SK-N-SH treated with all-trans-retinoic acid at 6 μM for 48 hours (cell line): ENCODE measurements around the gene BICC1.

Experiments used
- ATAC-seq: fragments of 200-7000 bp; cut with Tn5 transposase; 3 replicates; pipeline ENCODE4 v1.9.1; 2020; ENCODE audit warnings: mild to moderate bottlenecking, moderate library complexity
- CREB5 ChIP-seq: fragments of 250-450 bp; sonication (Bioruptor Pico); IDR thresholded peaks from 2 replicates; pipeline ENCODE4 v1.5.1; 2020; ENCODE audit warnings: low read depth, mild to moderate bottlenecking, moderate library complexity
- CSRNP3 ChIP-seq: fragments of 250-450 bp; sonication (Bioruptor Pico); IDR thresholded peaks from 2 replicates; pipeline ENCODE4 v1.5.1; 2021; ENCODE audit warnings: mild to moderate bottlenecking, moderate library complexity
- ESRRG ChIP-seq: fragments of 250-450 bp; sonication (Bioruptor Pico); IDR thresholded peaks from 2 replicates; pipeline ENCODE4 v1.6.1; 2021; ENCODE audit warnings: mild to moderate bottlenecking
- GLIS3 ChIP-seq: fragments of 250-450 bp; sonication (Bioruptor Pico); IDR thresholded peaks from 2 replicates; pipeline ENCODE4 v1.5.0; 2020; ENCODE audit warnings: mild to moderate bottlenecking, moderate library complexity
- ISL1 ChIP-seq: fragments of 250-450 bp; sonication (Bioruptor Pico); IDR thresholded peaks from 2 replicates; pipeline ENCODE4 v2.1.2; 2022; ENCODE audit warnings: mild to moderate bottlenecking, moderate library complexity
- PATZ1 ChIP-seq: fragments of 250-450 bp; sonication (Bioruptor Pico); IDR thresholded peaks from 2 replicates; pipeline ENCODE4 v1.8.0; 2020; ENCODE audit warnings: mild to moderate bottlenecking, moderate library complexity, borderline replicate concordance
- POU6F1 ChIP-seq: fragments of 250-450 bp; sonication (Bioruptor Pico); IDR thresholded peaks from 2 replicates; pipeline ENCODE4 v1.8.0; 2021; ENCODE audit warnings: low read depth, mild to moderate bottlenecking, moderate library complexity, borderline replicate concordance
- PPARA ChIP-seq: fragments of 250-450 bp; sonication (Bioruptor Pico); IDR thresholded peaks from 2 replicates; pipeline ENCODE4 v1.5.0; 2020; ENCODE audit warnings: mild to moderate bottlenecking, borderline replicate concordance
- RARB ChIP-seq: fragments of 250-450 bp; sonication (Bioruptor Pico); IDR thresholded peaks from 2 replicates; pipeline ENCODE4 v1.8.0; 2021; ENCODE audit warnings: mild to moderate bottlenecking, moderate library complexity
- SNAI2 ChIP-seq: fragments of 250-450 bp; sonication (Bioruptor Pico); IDR thresholded peaks from 2 replicates; pipeline ENCODE4 v1.5.0; 2020; ENCODE audit warnings: mild to moderate bottlenecking, moderate library complexity
- TOX ChIP-seq: fragments of 250-450 bp; sonication (Bioruptor Pico); IDR thresholded peaks from 2 replicates; pipeline ENCODE4 v1.8.0; 2021; ENCODE audit warnings: mild to moderate bottlenecking, moderate library complexity, borderline replicate concordance
- TSHZ2 ChIP-seq: fragments of 250-450 bp; sonication (Bioruptor Pico); IDR thresholded peaks from 2 replicates; pipeline ENCODE4 v1.5.0; 2020; ENCODE audit warnings: mild to moderate bottlenecking, moderate library complexity
- ZC3H10 ChIP-seq: fragments of 250-450 bp; sonication (Bioruptor Pico); IDR thresholded peaks from 2 replicates; pipeline ENCODE4 v1.5.1; 2021; ENCODE audit warnings: mild to moderate bottlenecking, moderate library complexity
- ZFP3 ChIP-seq: fragments of 250-450 bp; sonication (Bioruptor Pico); IDR thresholded peaks from 2 replicates; pipeline ENCODE4 v1.5.0; 2020; ENCODE audit warnings: mild to moderate bottlenecking, moderate library complexity
- ZFP30 ChIP-seq: fragments of 450-650 bp; formaldehyde crosslinking; IDR thresholded peaks from 2 replicates; pipeline ENCODE4 v1.5.0; 2022; ENCODE audit warnings: mild to moderate bottlenecking, moderate library complexity
- ZNF565 ChIP-seq: fragments of 450-650 bp; formaldehyde crosslinking; conservative IDR thresholded peaks from 2 replicates; pipeline ENCODE4 v1.5.0; 2020; ENCODE audit warnings: low read depth, mild to moderate bottlenecking, moderate library complexity
- ZNF70 ChIP-seq: fragments of 450-650 bp; formaldehyde crosslinking; IDR thresholded peaks from 2 replicates; pipeline ENCODE4 v1.5.0; 2020; ENCODE audit warnings: mild to moderate bottlenecking, moderate library complexity
- ZNF8 ChIP-seq: fragments of 450-650 bp; formaldehyde crosslinking; IDR thresholded peaks from 2 replicates; pipeline ENCODE4 v1.5.0; 2020; ENCODE audit warnings: mild to moderate bottlenecking, moderate library complexity

Gene BICC1

GRCh38 chr10:58502956-58503355, 9.7 kb upstream of the BICC1 start:
- TF ChIP-seq ZNF8 (no peak), ZNF70 (CRISPR knock-in tag) (no peak), ZFP30 (no peak), TSHZ2 (CRISPR knock-in tag) (no peak)
- ATAC-seq = no peak

- no peak for TF ChIP-seq RARB
- ATAC-seq = no peak
Observed at GRCh38 chr10:58508316-58508715, 4.4 kb upstream of the BICC1 start.

GRCh38 chr10:58511765-58512490, 744 bp upstream of the BICC1 start:
- TF ChIP-seq TOX (CRISPR knock-in tag) (no peak), PPARA (CRISPR knock-in tag) (no peak), TSHZ2 (CRISPR knock-in tag) (no peak), RARB (no peak)
- TF ChIP-seq, all 23 proteins: peak for 0
- ATAC-seq = no peak

- peak; percentile 74 for ATAC-seq
- no peak for TF ChIP-seq ZC3H10 (CRISPR knock-in tag)
- TF ChIP-seq PATZ1 (CRISPR knock-in tag) = no peak
- no peak for TF ChIP-seq CREB5 (CRISPR knock-in tag)
- TF ChIP-seq TSHZ2 (CRISPR knock-in tag) = no peak
- TF ChIP-seq ZFP30 = no peak
- TF ChIP-seq PPARA (CRISPR knock-in tag) = no peak
- TF ChIP-seq ZNF70 (CRISPR knock-in tag) = no peak
- TF ChIP-seq ISL1 (CRISPR knock-in tag) = no peak
- TF ChIP-seq GLIS3 (CRISPR knock-in tag) = no peak
- no peak for TF ChIP-seq TOX (CRISPR knock-in tag)
- no peak for TF ChIP-seq ZNF565 (CRISPR knock-in tag)
- no peak for TF ChIP-seq CSRNP3 (CRISPR knock-in tag)
- TF ChIP-seq ESRRG = no peak
- TF ChIP-seq RARB = no peak
- TF ChIP-seq ZFP3 (CRISPR knock-in tag) = no peak
- TF ChIP-seq SNAI2 = no peak
- TF ChIP-seq POU6F1 (CRISPR knock-in tag) = no peak
Observed at GRCh38 chr10:58513188-58514110, 777 bp downstream of the BICC1 start.
